Hepatocyte (in vitro differentiated cells): ENCODE measurements around the gene SIX6. TPM values are rescaled to one million over a fixed set of nuclear protein-coding genes. Genes with fewer than 3 reads are reported as not detected.

Experiments
- DNase-seq: peaks from one replicate; pipeline ENCODE4 v3.0.0-alpha.2; 2016; ENCODE audit warnings: low spot score
- H2AFZ ChIP-seq: fragments of 200-600 bp; sonication (generic); 2 replicates; pipeline ENCODE4 v1.6.0; 2016; ENCODE audit warnings: antibody characterized with exemption, mild to moderate bottlenecking
- H3K27ac ChIP-seq: fragments of 200-600 bp; sonication (generic); 2 replicates; pipeline ENCODE4 v1.5.1; 2016; ENCODE audit warnings: mild to moderate bottlenecking
- H3K27me3 ChIP-seq: fragments of 200-600 bp; sonication (generic); 2 replicates; pipeline ENCODE4 v1.6.1; 2016
- H3K36me3 ChIP-seq: fragments of 200-600 bp; sonication (generic); replicated peaks from 2 replicates; pipeline ENCODE4 v1.5.1; 2016; ENCODE audit warnings: low read depth; ENCODE audit not compliant: insufficient read depth
- H3K4me1 ChIP-seq: fragments of 200-600 bp; sonication (generic); 2 replicates; pipeline ENCODE4 v1.5.1; 2016; ENCODE audit warnings: mild to moderate bottlenecking, moderate library complexity; ENCODE audit not compliant: insufficient read depth
- H3K4me2 ChIP-seq: fragments of 200-600 bp; sonication (generic); 2 replicates; pipeline ENCODE4 v1.6.0; 2016
- H3K4me3 ChIP-seq: fragments of 200-600 bp; sonication (generic); 2 replicates; pipeline ENCODE4 v1.5.1; 2016; ENCODE audit warnings: mild to moderate bottlenecking
- H3K79me2 ChIP-seq: fragments of 200-600 bp; sonication (generic); 2 replicates; pipeline ENCODE4 v1.6.0; 2017; ENCODE audit warnings: mild to moderate bottlenecking
- H3K9me2 ChIP-seq: fragments of 200-600 bp; sonication (generic); replicated peaks from 2 replicates; pipeline ENCODE4 v1.6.0; 2017; ENCODE audit warnings: mild to moderate bottlenecking; ENCODE audit not compliant: insufficient read depth
- H3K9me3 ChIP-seq: fragments of 200-600 bp; sonication (generic); 2 replicates; pipeline ENCODE4 v1.5.1; 2016; ENCODE audit warnings: low read depth, mild to moderate bottlenecking
- H4K20me1 ChIP-seq: fragments of 200-600 bp; sonication (generic); 2 replicates; pipeline ENCODE4 v1.6.0; 2016; ENCODE audit warnings: mild to moderate bottlenecking; ENCODE audit not compliant: insufficient read depth, poor library complexity, severe bottlenecking
- CTCF ChIP-seq: fragments of 200-600 bp; sonication (generic); IDR thresholded peaks from 2 replicates; pipeline ENCODE4 v1.5.1; 2016; ENCODE audit warnings: antibody characterized with exemption, mild to moderate bottlenecking; ENCODE audit not compliant: poor library complexity
- EZH2 ChIP-seq: fragments of 200-600 bp; sonication (generic); IDR thresholded peaks from 2 replicates; pipeline ENCODE4 v1.6.1; 2016; ENCODE audit warnings: antibody characterized with exemption, mild to moderate bottlenecking, borderline replicate concordance
- EZH2phosphoT487 ChIP-seq: fragments of 200-600 bp; sonication (generic); IDR thresholded peaks from one replicate; pipeline ENCODE4 v1.6.1; 2018; ENCODE audit warnings: antibody characterized with exemption, mild to moderate bottlenecking, low read depth, moderate library complexity; ENCODE audit not compliant: unreplicated experiment, severe bottlenecking
- WGBS: methylation state at CpG from one replicate; pipeline ENCODE4 v1.1.6; 2016; ENCODE audit warnings: low lambda C conversion rate; ENCODE audit errors: missing lambda C conversion rate; 5-methylcytosine and 5-hydroxymethylcytosine counted together
- polyA plus RNA-seq: library from polyadenylated mRNA; unstranded; fragments of >200 nt; fragmentation: Nextera tagmentation; extraction: Ambion mirVana; gene quantifications from 2 replicates; pipeline ENCODE4 v1.2.1, GENCODE V29; 2016
- total RNA-seq: library from RNA; depleted of rRNA; stranded (reverse); fragments of >200 nt; gene quantifications from 2 replicates; pipeline ENCODE4 v1.2.3, GENCODE V29; 2014

The SIX6 gene
- total and polyA plus RNA-seq, 2 experiments from 2014 or later = not detected

GRCh38 chr14:60514741-60515491 lies 6.0 kb downstream of the SIX6 start:
- H3K4me1 ChIP-seq = peaks cover 7% of the 10 kb centered on the region
- 4% methylated on average over 38 of the region's 79 CpGs for WGBS
- H3K79me2 ChIP-seq = no peaks in the 10 kb centered on the region
- H3K4me3 ChIP-seq = peak overlapping the region; percentile 64
- H3K27ac ChIP-seq = no peak overlapping the region
- peak; percentile 57 for DNase-seq
- peaks cover 4% of the 10 kb centered on the region for H4K20me1 ChIP-seq
- peak overlapping the region; percentile 99 for H3K4me2 ChIP-seq
- peak; percentile 95 for TF ChIP-seq EZH2
- TF ChIP-seq EZH2phosphoT487 = peak; percentile 79
- peak; percentile 32 for TF ChIP-seq CTCF
- H2AFZ ChIP-seq = peak overlapping the region; percentile 94
- no peaks in the 10 kb centered on the region for H3K9me2 ChIP-seq
- H3K27me3 ChIP-seq = peaks cover 100% of the 10 kb centered on the region
- no peaks in the 10 kb centered on the region for H3K36me3 ChIP-seq
- H3K9me3 ChIP-seq = no peaks in the 10 kb centered on the region

GRCh38 chr14:60515511-60516289 lies 6.8 kb downstream of the SIX6 start:
- peak overlapping the region; percentile 16 for H3K4me3 ChIP-seq
- peak overlapping the region; percentile 99 for H3K4me2 ChIP-seq
- TF ChIP-seq EZH2 (no peak), EZH2phosphoT487 (peak; percentile 77), CTCF (no peak)
- 8% methylated on average over 64 of the region's 66 CpGs for WGBS
- no peak overlapping the region for H3K27ac ChIP-seq
- DNase-seq = peak; percentile 24
- H2AFZ ChIP-seq = peak overlapping the region; percentile 94
- no peaks in the 10 kb centered on the region for H3K9me2 ChIP-seq
- H4K20me1 ChIP-seq = no peaks in the 10 kb centered on the region
- H3K27me3 ChIP-seq = peaks cover 100% of the 10 kb centered on the region
- no peaks in the 10 kb centered on the region for H3K79me2 ChIP-seq
- H3K9me3 ChIP-seq = no peaks in the 10 kb centered on the region
- H3K4me1 ChIP-seq = peaks cover 7% of the 10 kb centered on the region
- H3K36me3 ChIP-seq = no peaks in the 10 kb centered on the region

- H4K20me1 ChIP-seq = no peaks in the 10 kb centered on the region
- H3K79me2 ChIP-seq = no peaks in the 10 kb centered on the region
- H3K9me3 ChIP-seq = no peaks in the 10 kb centered on the region
- no peak overlapping the region for H2AFZ ChIP-seq
- no peak overlapping the region for H3K4me2 ChIP-seq
- H3K36me3 ChIP-seq = no peaks in the 10 kb centered on the region
- no peak for DNase-seq
- WGBS = 77% methylated on average over 3 of the region's 3 CpGs
- H3K27ac ChIP-seq = no peak overlapping the region
- H3K4me3 ChIP-seq = no peak overlapping the region
- H3K9me2 ChIP-seq = no peaks in the 10 kb centered on the region
- no peaks in the 10 kb centered on the region for H3K4me1 ChIP-seq
- H3K27me3 ChIP-seq = peaks cover 13% of the 10 kb centered on the region
- TF ChIP-seq EZH2phosphoT487 = no peak
- no peak for TF ChIP-seq CTCF
- TF ChIP-seq EZH2 = no peak
These were observed 23.5 kb downstream of the SIX6 start for GRCh38 chr14:60532442-60532841.
